ENCODE results near the gene SP9.

SP9 gene

DNA sequence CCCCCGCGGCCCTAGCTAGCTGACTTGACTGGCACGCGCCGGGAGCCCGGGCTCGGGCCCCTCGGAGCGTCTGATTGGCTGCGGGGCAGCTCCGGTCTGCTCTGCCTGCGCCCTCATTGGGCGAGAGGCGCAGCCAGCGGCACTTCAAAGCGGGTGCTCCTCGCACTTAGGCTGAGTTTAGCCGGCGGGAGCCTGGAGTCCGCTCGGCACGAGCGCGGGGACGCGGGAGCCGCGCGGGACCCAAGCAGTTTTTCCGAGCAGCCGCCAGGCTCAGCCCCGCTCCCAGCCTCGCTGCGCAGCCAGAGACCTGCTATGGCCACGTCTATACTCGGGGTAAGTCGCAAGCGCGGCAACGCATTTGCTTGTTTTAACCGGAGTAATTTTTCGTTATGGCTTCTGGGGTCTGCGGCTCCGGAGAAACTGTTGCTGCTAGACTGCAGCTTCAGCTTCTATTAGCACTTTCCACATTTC lies at the start of gene SP9:
SP9 (plus strand) TSS at position 174 of the 471 bp plus-strand sequence; CDS start at position 313, 139 bp downstream.
- DNase-seq (ENCODE audit: low read depth), result no peak
- no peak within 1 kb of the TSS for H3K4me3 ChIP-seq (ENCODE audit: low read depth, low read length)
- TF ChIP-seq, protein P1, sequence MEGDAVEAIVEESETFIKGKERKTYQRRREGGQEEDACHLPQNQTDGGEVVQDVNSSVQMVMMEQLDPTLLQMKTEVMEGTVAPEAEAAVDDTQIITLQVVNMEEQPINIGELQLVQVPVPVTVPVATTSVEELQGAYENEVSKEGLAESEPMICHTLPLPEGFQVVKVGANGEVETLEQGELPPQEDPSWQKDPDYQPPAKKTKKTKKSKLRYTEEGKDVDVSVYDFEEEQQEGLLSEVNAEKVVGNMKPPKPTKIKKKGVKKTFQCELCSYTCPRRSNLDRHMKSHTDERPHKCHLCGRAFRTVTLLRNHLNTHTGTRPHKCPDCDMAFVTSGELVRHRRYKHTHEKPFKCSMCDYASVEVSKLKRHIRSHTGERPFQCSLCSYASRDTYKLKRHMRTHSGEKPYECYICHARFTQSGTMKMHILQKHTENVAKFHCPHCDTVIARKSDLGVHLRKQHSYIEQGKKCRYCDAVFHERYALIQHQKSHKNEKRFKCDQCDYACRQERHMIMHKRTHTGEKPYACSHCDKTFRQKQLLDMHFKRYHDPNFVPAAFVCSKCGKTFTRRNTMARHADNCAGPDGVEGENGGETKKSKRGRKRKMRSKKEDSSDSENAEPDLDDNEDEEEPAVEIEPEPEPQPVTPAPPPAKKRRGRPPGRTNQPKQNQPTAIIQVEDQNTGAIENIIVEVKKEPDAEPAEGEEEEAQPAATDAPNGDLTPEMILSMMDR (IDR thresholded peaks at IDR 0.05; ENCODE audit: control insufficient read depth, extremely low read depth, insufficient read depth), result no peak

DNA sequence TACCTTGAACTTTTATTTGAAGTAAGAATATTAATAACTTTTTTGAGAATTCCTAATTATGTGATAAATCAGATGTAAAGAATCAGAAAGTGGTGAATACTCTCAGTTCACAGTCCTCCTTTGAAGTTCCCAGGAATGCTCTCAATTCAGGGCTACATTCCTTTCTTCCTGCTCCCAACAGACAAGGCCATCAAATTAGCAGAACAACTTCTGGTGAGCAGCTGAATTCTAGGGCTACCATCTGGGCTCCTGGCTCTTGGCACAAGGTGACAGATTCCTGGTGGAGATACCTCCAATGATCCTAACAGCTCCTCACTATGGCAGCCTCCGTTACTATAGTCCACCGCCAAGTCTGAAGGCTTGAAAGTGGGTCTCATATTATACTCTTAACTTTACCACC lies 48.6 kb upstream of the SP9 start:
- TF ChIP-seq, protein P1 (IDR thresholded peaks at IDR 0.05; ENCODE audit: control insufficient read depth, extremely low read depth, insufficient read depth), result no peak

DNA sequence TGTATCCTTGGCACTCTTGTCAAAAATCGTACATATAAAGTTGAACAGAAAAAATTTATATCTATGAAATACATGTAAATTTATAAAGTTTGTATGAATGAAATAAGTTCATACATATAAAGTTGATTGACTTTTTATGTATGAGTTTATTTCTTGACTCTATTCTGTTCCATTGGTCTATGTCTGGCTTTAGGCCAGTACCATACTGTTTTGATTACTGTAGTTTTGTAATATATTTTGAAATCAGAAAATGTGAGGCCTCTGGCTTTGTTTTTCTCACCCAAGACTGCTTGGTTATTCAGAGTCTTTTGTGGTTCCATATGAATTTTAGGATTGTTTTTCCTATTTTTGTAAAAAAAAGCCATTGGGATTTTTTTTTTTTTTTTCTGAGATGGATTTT lies 41.8 kb upstream of the SP9 start:
- TF ChIP-seq, protein P1 (IDR thresholded peaks at IDR 0.05; ENCODE audit: control insufficient read depth, extremely low read depth, insufficient read depth), result no peak
- no peak overlapping the region for H3K4me3 ChIP-seq (ENCODE audit: low read depth, low read length)
- DNase-seq (ENCODE audit: low read depth), result no peak

More for the DNA sequence above, 48.6 kb upstream of the SP9 start:
- no peak overlapping the region for H3K4me3 ChIP-seq (ENCODE audit: low read depth, low read length)
- DNase-seq (ENCODE audit: low read depth), result no peak

DNA sequence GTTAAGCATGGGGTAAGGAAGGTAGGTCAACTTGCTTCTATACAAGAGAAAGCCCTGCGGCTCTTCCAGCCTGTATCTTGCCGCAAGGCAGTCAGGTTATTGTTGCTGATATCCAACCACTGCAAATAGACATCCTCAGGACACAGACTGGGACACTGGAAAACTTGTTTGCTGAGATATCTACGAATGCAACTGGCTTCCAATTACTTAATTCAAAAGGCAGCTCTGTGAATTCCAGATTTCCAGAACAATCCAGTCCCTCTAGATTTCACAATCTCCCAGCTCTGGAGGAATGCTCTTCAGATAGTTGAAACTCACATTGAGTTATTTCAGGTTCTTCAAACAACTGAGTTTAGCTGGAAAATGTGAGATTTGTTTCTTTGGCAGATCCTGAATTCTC lies 34.6 kb upstream of the SP9 start:
- no peak for DNase-seq (ENCODE audit: low read depth)
- H3K4me3 ChIP-seq (ENCODE audit: low read depth, low read length), result no peak overlapping the region
- TF ChIP-seq, protein P1 (IDR thresholded peaks at IDR 0.05; ENCODE audit: control insufficient read depth, extremely low read depth, insufficient read depth), result no peak

DNA sequence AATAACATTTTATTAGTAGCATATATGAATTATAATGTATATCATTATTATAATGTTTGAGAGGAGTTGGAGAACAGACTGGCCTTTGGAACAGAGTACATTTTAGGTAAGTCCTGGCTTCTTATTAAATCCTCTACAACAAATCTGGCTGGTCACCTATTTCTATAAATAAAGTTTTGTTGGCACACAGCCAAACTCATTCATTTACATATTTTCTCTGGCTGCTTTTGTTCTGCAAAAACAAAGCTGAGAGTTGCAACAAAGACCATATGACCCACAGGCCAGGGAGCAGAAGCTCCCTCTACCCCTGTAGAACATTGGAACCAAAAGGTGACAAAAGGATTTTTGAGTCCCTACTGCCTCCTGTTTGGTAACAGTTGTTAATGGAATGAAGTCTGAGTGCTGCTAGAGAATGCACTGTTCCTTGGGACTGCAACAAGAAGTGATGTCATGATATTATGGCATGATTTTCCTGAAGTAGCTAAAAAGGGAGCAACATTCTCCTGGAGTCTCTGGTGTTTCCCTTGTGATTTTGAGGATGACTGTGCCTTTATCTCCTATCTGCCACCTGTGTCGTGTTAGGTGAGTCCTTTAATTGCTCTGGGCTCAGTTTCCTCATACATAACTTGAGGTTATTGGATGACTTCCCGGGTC lies 22.0 kb upstream of the SP9 start:
- DNase-seq (ENCODE audit: low read depth), result peak; percentile 48
- H3K4me3 ChIP-seq (ENCODE audit: low read depth, low read length), result no peak overlapping the region
- TF ChIP-seq, protein P1 (IDR thresholded peaks at IDR 0.05; ENCODE audit: control insufficient read depth, extremely low read depth, insufficient read depth), result no peak

DNA sequence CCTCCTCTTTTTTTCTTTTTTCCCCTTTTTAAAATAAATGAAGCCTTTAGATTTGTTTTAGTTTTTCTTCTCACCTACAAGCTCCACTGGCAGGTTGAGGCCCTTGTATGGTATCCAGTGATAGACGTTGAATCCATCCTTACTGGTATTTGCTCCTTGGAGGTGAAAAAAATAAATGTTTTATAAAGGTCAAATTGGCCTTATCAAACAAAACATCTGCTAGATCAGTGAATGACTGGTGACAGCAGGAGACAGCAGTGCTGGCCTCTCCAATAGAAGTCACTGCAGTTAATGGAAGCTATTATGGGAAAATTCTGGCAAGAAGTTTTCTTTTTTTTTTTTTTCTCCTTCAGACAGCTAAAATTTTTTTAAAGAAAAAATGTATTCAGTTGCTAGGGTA lies 12.6 kb upstream of the SP9 start:
- no peak overlapping the region for H3K4me3 ChIP-seq (ENCODE audit: low read depth, low read length)
- no peak for DNase-seq (ENCODE audit: low read depth)
- TF ChIP-seq, protein P1 (IDR thresholded peaks at IDR 0.05; ENCODE audit: control insufficient read depth, extremely low read depth, insufficient read depth), result no peak

DNA sequence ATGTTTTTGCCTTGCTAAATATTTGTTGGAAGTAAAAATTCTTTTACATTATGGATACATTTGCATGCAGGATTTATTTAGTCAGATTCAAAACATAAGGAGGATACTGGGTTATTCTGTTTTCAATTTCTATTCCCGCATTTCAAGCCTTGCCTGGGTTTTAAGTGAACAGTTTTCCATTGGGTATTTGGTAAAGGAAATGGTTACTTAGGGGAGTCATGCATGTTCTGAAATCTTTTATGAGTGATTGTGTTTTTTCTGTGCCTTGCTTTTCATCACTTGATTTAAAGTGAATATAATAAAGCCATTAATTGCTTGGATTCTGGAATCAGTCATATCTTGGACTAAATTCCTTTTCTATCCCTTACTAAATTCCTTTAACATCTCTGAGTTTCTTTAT lies 12.0 kb upstream of the SP9 start:
- no peak overlapping the region for H3K4me3 ChIP-seq (ENCODE audit: low read depth, low read length)
- DNase-seq (ENCODE audit: low read depth), result no peak
- TF ChIP-seq, protein P1 (IDR thresholded peaks at IDR 0.05; ENCODE audit: control insufficient read depth, extremely low read depth, insufficient read depth), result no peak
